Endothelial cell of umbilical vein (primary cell): ENCODE measurements around the gene RTCB. TPM values are rescaled to one million over a fixed set of nuclear protein-coding genes. Genes with fewer than 3 reads are reported as not detected.

Experiments
- BruUV-seq: library from RNA; stranded (reverse); fragments of 400-500 nt; replicated peaks from 2 replicates; lab custom pipeline; 2021; lab: Mats Ljungman, UMichigan
- CTCF ChIA-PET: fragments of 300-600, 350-600 bp; sonication (Branson Sonifier 250); formaldehyde crosslinking; loops from one replicate; lab custom pipeline; 2021; ENCODE audit warnings: antibody characterized with exemption, inconsistent platforms; lab: Charles Lee
- POLR2A ChIA-PET: fragments of 300-600, 350-600 bp; sonication (Branson Sonifier 250); formaldehyde crosslinking; loops from one replicate; lab custom pipeline; 2021; ENCODE audit warnings: antibody characterized with exemption, inconsistent platforms; lab: Charles Lee
- DNase-seq: peaks from one replicate; pipeline ENCODE4 v3.0.0-alpha.2; 2011; ENCODE audit warnings: low read depth, low spot score
- FAIRE-seq: peaks from 2 replicates; lab custom pipeline; 2011; peaks lifted over from hg19 to GRCh38; lab: Jason Lieb, UNC
- H2AFZ ChIP-seq: 2 replicates; pipeline ENCODE4 v1.6.0; 2012; ENCODE audit warnings: low read depth, low read length, control low read depth, inconsistent platforms
- H3K27ac ChIP-seq: 2 replicates; pipeline ENCODE4 v1.5.1; 2011; ENCODE audit warnings: low read depth, mild to moderate bottlenecking, control low read depth, low read length, moderate library complexity; ENCODE audit not compliant: insufficient read depth
- H3K27me3 ChIP-seq, 2 experiments: 2 replicates each; pipeline versions ENCODE4 v1.6.0 to v1.6.1; 2011; ENCODE audit warnings: low read length in 2 of 2, mixed read lengths in 1 of 2; ENCODE audit not compliant: control insufficient read depth in 2 of 2, insufficient read depth in 2 of 2
- H3K36me3 ChIP-seq, 2 experiments: 2 replicates in 1 of 2; 3 replicates in 1 of 2; pipeline ENCODE4 v1.5.1; 2011; ENCODE audit warnings: low read length in 2 of 2, mild to moderate bottlenecking in 1 of 2, moderate library complexity in 1 of 2; ENCODE audit not compliant: control insufficient read depth in 2 of 2, insufficient read depth in 2 of 2; ENCODE audit errors: extremely low read depth in 1 of 2
- H3K4me1 ChIP-seq: 3 replicates; pipeline ENCODE4 v1.5.1; 2011; ENCODE audit warnings: mild to moderate bottlenecking, low read length; ENCODE audit not compliant: control insufficient read depth, insufficient read depth; ENCODE audit errors: extremely low read depth
- H3K4me2 ChIP-seq: 2 replicates; pipeline ENCODE4 v1.6.1; 2011; ENCODE audit warnings: low read length, control low read depth, mixed read lengths; ENCODE audit not compliant: insufficient read depth
- H3K4me3 ChIP-seq, 3 experiments: fragments of 200-600 bp in 1 of 3; sonication (generic), shearing (Covaris generic) in 1 of 3; replicated peaks in 1 of 3; 2 replicates each; pipeline ENCODE4 v1.5.1; 2011 to 2016; ENCODE audit warnings: control low read depth in 3 of 3, low read length in 3 of 3, mild to moderate bottlenecking in 2 of 3, inconsistent platforms in 1 of 3, low read depth in 1 of 3, moderate library complexity in 1 of 3; ENCODE audit not compliant: insufficient read depth in 1 of 3
- H3K79me2 ChIP-seq: 2 replicates; pipeline ENCODE4 v1.6.0; 2012; ENCODE audit warnings: low read length, inconsistent platforms; ENCODE audit not compliant: control insufficient read depth, insufficient read depth
- H3K9ac ChIP-seq: replicated peaks from 2 replicates; pipeline ENCODE3; 2011; ENCODE audit warnings: low read length, control low read depth; ENCODE audit not compliant: insufficient read depth; ENCODE audit errors: extremely low read depth
- H3K9me1 ChIP-seq: replicated peaks from 3 replicates; pipeline ENCODE4 v1.6.0; 2011; ENCODE audit warnings: mild to moderate bottlenecking, low read length; ENCODE audit not compliant: control insufficient read depth, insufficient read depth; ENCODE audit errors: extremely low read depth
- H3K9me3 ChIP-seq: replicated peaks from 2 replicates; pipeline ENCODE4 v1.5.1; 2012; ENCODE audit warnings: low read length, inconsistent platforms; ENCODE audit not compliant: control insufficient read depth, insufficient read depth
- H4K20me1 ChIP-seq: replicated peaks from 2 replicates; pipeline ENCODE3; 2011; ENCODE audit warnings: mild to moderate bottlenecking, low read length; ENCODE audit not compliant: control insufficient read depth, insufficient read depth; ENCODE audit errors: extremely low read depth
- EZH2 ChIP-seq: IDR thresholded peaks from 2 replicates; pipeline ENCODE4 v1.6.1; 2012; ENCODE audit warnings: borderline replicate concordance, low read depth, mild to moderate bottlenecking, moderate library complexity, low read length, inconsistent platforms; ENCODE audit not compliant: severe bottlenecking
- FOS ChIP-seq: IDR thresholded peaks from 2 replicates; pipeline ENCODE4 v1.6.1; 2011; ENCODE audit warnings: mild to moderate bottlenecking, low read length, moderate library complexity, borderline replicate concordance; ENCODE audit not compliant: insufficient read depth
- GATA2 ChIP-seq: IDR thresholded peaks from 2 replicates; pipeline ENCODE4 v1.7.0; 2011; ENCODE audit warnings: low read depth, mild to moderate bottlenecking, moderate library complexity, mixed read lengths, low read length; ENCODE audit not compliant: insufficient read length, insufficient read depth
- JUN ChIP-seq: IDR thresholded peaks from 2 replicates; pipeline ENCODE4 v1.6.1; 2011; ENCODE audit warnings: borderline replicate concordance, low read depth; ENCODE audit not compliant: insufficient read length, insufficient read depth
- MAX ChIP-seq: IDR thresholded peaks from 2 replicates; pipeline ENCODE4 v1.6.1; 2011; ENCODE audit not compliant: insufficient read depth, insufficient read length
- MYC ChIP-seq: IDR thresholded peaks from one replicate; pipeline ENCODE4 v1.6.1; 2011; ENCODE audit warnings: mild to moderate bottlenecking, low read depth, low read length
- POLR2A ChIP-seq: IDR thresholded peaks from 2 replicates; pipeline ENCODE4 v1.6.1; 2012; ENCODE audit warnings: low read depth, mild to moderate bottlenecking, control low read depth, low read length
- POLR2AphosphoS5 ChIP-seq: IDR thresholded peaks from 2 replicates; pipeline ENCODE4 v1.6.1; 2012; ENCODE audit warnings: low read depth, mild to moderate bottlenecking, control low read depth, low read length, moderate library complexity; ENCODE audit not compliant: insufficient read depth
- dilution Hi-C: fragments of 300-500 bp; cut with MboI; formaldehyde crosslinking; loops from one replicate; pipeline ENCODE4 v1.15.0; 2019; ENCODE audit warnings: low sequenced_read_pairs; ENCODE audit not compliant: extremely low pct_ligation_motif_present
- intact Hi-C: fragments of 100-400 bp; cut with micrococcal nuclease; formaldehyde crosslinking; loops from one replicate; pipeline ENCODE4 v1.10.0; 2022
- polyA plus RNA-seq, 4 experiments: library from polyadenylated mRNA; depleted of rRNA in 3 of 4; stranded (reverse) in 3 of 4; unstranded in 1 of 4; fragments of >200 nt; gene quantifications; 2 replicates each; pipeline versions ENCODE4 v1.2.1 to v1.2.3, GENCODE V29; 2011 to 2012; ENCODE audit warnings: missing spikeins in 1 of 4
- total RNA-seq: library from RNA; stranded (reverse); gene quantifications from 2 replicates; pipeline ENCODE4 v1.2.3, GENCODE V29; 2021
- TF ChIP-seq, protein P1 (sequence below), 2 donors: IDR thresholded peaks; 1 replicate in 1 of 2; 2 replicates in 1 of 2; pipeline ENCODE4 v1.5.1; 2011; ENCODE audit warnings: low read length in 2 of 2, mild to moderate bottlenecking in 2 of 2, moderate library complexity in 2 of 2, control low read depth in 1 of 2, inconsistent platforms in 1 of 2, low read depth in 1 of 2; ENCODE audit not compliant: insufficient read depth in 1 of 2; ENCODE audit errors: extremely low read depth in 1 of 2

RTCB gene
- total and polyA plus RNA-seq, 2 donors (not counting 3 experiments of a cell fraction or from before 2014, with no cell fraction given) = 98.7 to 100 TPM

DNA sequence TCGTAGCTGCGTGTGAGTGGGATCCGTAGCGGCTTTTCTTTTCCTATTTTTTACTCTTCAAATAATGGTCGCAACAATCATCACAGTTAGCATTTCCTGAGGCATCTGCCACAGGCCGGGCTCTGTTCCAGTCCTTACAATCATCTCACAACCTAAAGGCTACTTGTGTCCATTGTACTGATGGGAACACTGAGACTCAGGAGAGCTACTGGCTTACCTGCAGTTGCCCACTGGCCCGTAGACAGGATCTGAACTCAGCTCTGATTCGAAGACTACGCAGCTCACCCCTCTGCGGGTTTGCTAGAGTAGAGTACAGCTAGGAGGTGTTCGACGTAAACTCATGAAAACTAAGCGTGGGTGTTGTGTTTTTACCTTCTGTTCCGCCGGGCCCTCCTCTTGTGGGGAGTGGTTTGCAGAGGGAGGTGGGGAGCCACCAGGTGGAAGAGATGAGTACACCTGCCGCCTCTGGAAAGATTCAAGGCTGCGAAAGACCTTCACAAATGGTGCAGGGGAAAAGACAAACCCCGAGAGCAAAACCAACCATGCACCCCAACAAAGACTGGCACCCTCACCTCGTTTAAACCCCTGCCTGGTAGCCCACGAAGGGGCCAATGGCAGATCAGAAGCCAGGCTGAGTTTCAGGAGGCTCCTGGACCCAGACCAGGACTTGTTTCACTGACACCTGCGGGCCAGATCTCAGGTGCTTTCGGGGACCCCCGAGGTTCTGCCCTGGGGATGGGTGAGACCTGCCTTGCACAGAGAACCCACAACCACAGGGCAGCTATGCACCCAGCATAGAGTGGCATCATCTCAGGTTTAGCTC, 72.6 kb downstream of the RTCB start:
- dilution Hi-C loops = no loop called here
- H3K9me3 ChIP-seq = no peaks in the 10 kb centered on the region

More for the DNA sequence above, 72.6 kb downstream of the RTCB start:
- Histone ChIP-seq H3K9ac (no peak overlapping the region), H2AFZ (no peak overlapping the region), H3K4me2 (no peak overlapping the region), H3K9me1 (no peaks in the 10 kb centered on the region), H3K4me3 (no peak overlapping the region), H3K4me1 (peaks cover 17% of the 10 kb centered on the region), H3K36me3 (peaks cover 2 to 4% of the 10 kb centered on the region in 2 experiments), H3K79me2 (no peaks in the 10 kb centered on the region), H3K27me3 (no peaks in the 10 kb centered on the region), H3K27ac (no peak overlapping the region), H4K20me1 (no peaks in the 10 kb centered on the region)
- TF ChIP-seq MYC (no peak), POLR2AphosphoS5 (no peak), EZH2 (no peak), MAX (no peak), JUN (no peak), GATA2 (no peak), FOS (no peak), POLR2A (no peak)
- TF ChIP-seq, protein P1, sequence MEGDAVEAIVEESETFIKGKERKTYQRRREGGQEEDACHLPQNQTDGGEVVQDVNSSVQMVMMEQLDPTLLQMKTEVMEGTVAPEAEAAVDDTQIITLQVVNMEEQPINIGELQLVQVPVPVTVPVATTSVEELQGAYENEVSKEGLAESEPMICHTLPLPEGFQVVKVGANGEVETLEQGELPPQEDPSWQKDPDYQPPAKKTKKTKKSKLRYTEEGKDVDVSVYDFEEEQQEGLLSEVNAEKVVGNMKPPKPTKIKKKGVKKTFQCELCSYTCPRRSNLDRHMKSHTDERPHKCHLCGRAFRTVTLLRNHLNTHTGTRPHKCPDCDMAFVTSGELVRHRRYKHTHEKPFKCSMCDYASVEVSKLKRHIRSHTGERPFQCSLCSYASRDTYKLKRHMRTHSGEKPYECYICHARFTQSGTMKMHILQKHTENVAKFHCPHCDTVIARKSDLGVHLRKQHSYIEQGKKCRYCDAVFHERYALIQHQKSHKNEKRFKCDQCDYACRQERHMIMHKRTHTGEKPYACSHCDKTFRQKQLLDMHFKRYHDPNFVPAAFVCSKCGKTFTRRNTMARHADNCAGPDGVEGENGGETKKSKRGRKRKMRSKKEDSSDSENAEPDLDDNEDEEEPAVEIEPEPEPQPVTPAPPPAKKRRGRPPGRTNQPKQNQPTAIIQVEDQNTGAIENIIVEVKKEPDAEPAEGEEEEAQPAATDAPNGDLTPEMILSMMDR (IDR thresholded peaks at IDR 0.05; ENCODE audit: extremely low read depth in 1 of 2, insufficient read depth in 1 of 2, low read depth in 1 of 2, low read length in 2 of 2) = no peak
- DNase-seq (no peak), FAIRE-seq (no peak)
- ChIA-PET POLR2A (interaction anchor here (0.6 kb wide), 1 partner anchor 109 kb away, joined by 4 read pairs; no protein-coding TSS in a partner anchor), CTCF (interaction anchor here (1.2 kb wide), 1 partner anchor 10 kb away, joined by 4 read pairs; no protein-coding TSS in a partner anchor)
- intact Hi-C loops = no loop called here
- BruUV-seq = no TSS peak
